ENCODE results near the gene ALG14. TPM values are rescaled to one million over a fixed set of nuclear protein-coding genes. Genes with fewer than 3 reads are reported as not detected.

The ALG14 gene
- total RNA-seq, 4 donors from 2014 or later, result 1.1 to 2.4 (median 1.4) TPM

DNA sequence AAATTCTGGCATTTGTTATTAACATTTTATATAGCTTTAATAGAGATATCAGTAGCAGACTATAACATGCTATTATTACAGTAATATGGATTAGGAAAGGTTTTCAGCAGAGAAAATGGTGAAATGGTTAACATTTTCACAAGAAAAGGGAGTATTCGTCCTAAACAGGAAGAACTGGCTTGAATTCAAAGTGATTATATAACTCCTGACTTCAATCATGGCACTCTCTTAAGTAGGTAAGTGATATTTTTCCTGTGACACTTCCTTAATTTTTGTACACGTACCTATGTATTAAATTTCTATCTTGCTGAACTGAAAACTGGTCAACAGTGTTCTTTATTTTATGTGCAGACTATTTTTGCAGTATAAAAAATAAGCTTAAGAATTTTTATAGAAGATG is 77.9 kb downstream of the ALG14 start:
- TF ChIP-seq, protein P1, sequence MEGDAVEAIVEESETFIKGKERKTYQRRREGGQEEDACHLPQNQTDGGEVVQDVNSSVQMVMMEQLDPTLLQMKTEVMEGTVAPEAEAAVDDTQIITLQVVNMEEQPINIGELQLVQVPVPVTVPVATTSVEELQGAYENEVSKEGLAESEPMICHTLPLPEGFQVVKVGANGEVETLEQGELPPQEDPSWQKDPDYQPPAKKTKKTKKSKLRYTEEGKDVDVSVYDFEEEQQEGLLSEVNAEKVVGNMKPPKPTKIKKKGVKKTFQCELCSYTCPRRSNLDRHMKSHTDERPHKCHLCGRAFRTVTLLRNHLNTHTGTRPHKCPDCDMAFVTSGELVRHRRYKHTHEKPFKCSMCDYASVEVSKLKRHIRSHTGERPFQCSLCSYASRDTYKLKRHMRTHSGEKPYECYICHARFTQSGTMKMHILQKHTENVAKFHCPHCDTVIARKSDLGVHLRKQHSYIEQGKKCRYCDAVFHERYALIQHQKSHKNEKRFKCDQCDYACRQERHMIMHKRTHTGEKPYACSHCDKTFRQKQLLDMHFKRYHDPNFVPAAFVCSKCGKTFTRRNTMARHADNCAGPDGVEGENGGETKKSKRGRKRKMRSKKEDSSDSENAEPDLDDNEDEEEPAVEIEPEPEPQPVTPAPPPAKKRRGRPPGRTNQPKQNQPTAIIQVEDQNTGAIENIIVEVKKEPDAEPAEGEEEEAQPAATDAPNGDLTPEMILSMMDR (IDR thresholded peaks at IDR 0.05; ENCODE audit: low read depth), result no peak

DNA sequence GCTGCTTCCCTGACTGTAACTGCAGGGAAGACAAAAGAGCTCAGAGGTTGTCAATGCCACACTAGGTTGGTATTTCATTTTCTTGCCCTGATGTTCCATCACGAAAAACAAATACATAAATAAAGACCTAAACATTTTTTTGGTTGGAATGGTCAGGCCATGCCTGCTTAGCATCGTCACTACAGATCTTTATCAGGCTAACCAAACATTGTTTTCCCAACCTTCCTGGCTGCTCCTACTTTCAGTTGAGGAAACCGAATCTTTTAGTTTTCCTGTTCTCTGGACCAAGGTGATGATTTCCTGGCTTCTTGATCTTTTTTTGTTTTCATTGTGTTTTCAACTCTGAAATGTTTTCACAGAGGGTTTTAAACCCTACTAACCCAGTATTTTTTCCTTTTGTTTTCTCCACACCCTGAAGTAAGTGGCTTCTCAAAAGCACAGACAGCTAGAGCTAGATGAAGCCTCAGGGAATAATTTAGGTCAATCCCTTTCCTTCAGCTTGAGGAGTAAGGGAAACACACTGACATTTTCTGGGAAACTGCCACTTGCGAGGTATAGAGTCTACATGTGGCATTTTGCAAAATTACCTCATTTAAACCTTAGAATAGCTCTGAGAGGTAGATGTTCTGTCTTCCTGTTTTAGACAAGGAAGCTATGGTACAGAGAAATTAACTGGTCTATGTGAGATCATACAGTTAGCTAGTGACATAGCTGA is 78.7 kb downstream of the ALG14 start:
- TF ChIP-seq, protein P1 (IDR thresholded peaks at IDR 0.05; ENCODE audit: low read depth), result no peak

DNA sequence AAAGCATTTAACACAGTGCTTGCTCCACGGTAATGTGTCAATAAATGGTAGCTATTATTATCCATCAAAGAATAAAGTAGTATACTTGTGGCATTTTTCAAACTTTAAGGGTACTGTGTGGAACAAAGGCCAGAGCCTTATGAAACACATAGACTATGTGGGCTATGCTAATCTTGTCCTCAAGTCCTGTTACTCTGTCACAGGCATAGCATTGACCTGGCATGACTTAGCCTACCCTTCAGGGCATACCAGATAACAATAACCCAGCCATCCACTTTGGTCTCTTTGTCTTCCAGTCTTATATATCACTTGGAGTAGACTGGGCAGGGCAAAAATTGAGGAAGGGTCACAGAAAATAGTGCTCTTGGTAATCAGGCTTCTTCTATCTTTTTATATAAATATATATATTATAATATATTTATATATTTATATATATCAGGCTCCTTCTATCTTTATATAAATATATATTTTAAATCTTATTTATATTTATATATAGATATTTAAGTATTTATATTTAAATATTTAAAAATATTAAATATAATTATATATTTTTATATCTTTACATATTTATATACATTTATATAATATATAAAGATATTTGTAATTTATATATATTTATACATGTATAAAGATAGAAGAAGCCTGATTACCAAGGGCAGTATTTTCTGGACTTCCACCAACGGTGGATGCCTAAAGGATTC is 79.7 kb downstream of the ALG14 start:
- TF ChIP-seq, protein P1 (IDR thresholded peaks at IDR 0.05; ENCODE audit: low read depth), result no peak

DNA sequence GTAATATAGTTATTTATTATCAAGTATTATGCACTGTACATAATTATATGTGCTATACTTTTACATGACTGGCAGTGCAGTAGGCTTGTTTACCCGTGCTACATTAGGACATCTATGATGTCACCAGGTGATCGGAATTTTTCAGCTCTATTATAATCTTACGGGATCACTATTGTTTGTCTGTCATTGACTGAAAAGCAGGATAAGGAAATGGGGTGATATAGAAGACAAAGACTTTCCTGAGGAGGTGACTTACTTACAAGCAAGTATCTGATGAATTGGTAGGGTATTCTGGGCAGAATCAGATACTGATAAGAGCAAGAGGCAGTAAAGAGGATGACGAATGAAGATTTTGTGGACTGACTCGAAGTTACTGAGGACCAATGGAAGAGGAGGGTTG is 80.6 kb downstream of the ALG14 start:
- TF ChIP-seq, protein P1 (IDR thresholded peaks at IDR 0.05; ENCODE audit: low read depth), result no peak

DNA sequence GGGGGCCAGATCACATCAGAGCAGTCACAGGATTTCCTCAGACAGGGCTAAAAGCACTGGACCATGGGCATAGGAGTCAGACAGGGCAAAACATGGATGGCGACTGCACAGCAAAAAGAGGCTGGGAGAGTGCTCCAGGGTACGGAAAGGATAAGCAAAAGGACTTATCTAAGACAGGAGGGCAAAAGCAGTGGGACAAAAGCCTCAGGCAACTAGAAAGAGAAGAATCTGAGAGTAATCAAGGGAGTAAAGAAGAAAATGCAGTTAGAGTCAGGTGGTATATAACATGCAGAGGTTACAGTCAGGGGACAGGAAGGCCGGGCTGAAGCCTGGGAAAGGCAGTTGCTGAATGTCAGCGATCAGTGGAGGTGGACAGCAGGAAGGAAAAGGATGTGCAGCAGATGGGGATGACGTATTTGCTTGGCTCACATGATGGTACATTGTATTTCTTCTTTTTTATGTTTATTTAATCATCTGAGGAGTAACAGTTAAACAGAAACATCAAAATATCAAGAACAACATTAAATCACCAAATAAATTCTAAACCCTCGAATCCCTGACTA is 82.8 kb downstream of the ALG14 start:
- TF ChIP-seq, protein P1 (IDR thresholded peaks at IDR 0.05; ENCODE audit: low read depth), result no peak

DNA sequence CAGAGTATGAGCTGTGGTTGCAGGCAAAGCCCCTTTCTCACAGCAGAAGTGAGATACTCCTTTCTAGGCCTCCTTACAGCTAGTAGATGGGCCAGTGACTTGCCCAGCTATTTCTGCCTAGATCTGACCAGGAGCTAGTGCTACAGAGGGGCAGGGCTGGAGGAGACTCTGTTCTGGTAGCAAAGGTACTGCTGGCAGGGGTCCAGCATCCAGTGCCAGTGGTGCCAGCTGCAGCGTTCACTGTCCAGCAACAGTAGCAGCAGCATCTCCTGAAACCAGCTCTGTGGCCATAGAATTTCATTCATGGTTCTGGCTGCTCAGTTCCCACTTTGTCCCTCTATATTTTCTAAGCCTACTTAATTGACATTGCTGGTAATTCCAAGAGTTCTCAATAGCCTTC is 83.4 kb downstream of the ALG14 start:
- TF ChIP-seq, protein P1 (IDR thresholded peaks at IDR 0.05; ENCODE audit: low read depth), result no peak

DNA sequence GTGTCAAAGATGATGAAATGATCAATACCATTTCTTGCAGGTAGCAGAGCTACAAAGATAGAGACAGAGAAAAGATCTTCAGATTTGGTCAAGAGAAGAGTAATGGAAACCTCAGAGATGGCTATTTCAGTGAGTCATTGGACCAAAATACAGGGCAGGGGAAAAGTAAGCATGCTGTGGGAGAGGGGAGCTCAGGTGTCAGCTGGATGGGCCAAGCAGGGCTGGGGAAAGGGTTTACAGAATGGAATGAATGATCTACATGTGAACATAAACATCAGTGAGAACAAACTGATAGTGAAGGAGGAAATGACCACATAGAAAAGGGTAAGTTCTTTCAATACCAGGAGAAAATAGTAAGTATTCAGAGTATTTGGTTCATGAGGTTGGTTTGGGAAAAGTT is 84.4 kb downstream of the ALG14 start:
- TF ChIP-seq, protein P1 (IDR thresholded peaks at IDR 0.05; ENCODE audit: low read depth), result no peak

Data from subcutaneous adipose tissue (tissue), 4 donors.